Nephron progenitor cell (in vitro differentiated cells): ENCODE data around the gene TRIM27.
"Not testable (repeated sequence)": the region's sequence is repeated elsewhere in the genome, so short reads cannot be mapped to it uniquely, and the experiment has no call there.

Experiments
- DNase-seq: peaks from one replicate; pipeline ENCODE4 v3.0.0; 2021
- H3K27ac Mint-ChIP-seq: 2 replicates; pipeline ENCODE4 v1.8.0; 2021; ENCODE audit warnings: mild to moderate bottlenecking, moderate library complexity, mixed read lengths
- H3K27me3 Mint-ChIP-seq: 2 replicates; pipeline ENCODE4 v1.8.0; 2021; ENCODE audit warnings: mild to moderate bottlenecking, low read depth, mixed read lengths; ENCODE audit not compliant: poor library complexity
- H3K36me3 Mint-ChIP-seq: 2 replicates; pipeline ENCODE4 v1.8.0; 2021; ENCODE audit warnings: low read depth, mixed read lengths
- H3K4me1 Mint-ChIP-seq: 2 replicates; pipeline ENCODE4 v1.8.0; 2021; ENCODE audit warnings: mixed read lengths
- H3K4me3 Mint-ChIP-seq: 2 replicates; pipeline ENCODE4 v1.8.0; 2021; ENCODE audit warnings: mild to moderate bottlenecking, moderate library complexity, mixed read lengths
- H3K9me3 Mint-ChIP-seq: 2 replicates; pipeline ENCODE4 v1.8.0; 2021; ENCODE audit warnings: mild to moderate bottlenecking, moderate library complexity, mixed read lengths
- CTCF ChIP-seq: fragments of 200-600 bp; sonication (generic); IDR thresholded peaks from 2 replicates; pipeline ENCODE4 v1.5.0; 2021; ENCODE audit warnings: antibody characterized with exemption

Gene TRIM27

GRCh38 chr6:28923318-28924102 lies at the start of gene TRIM27:
Gene TRIM27, minus strand, starts transcription at chr6:28923985. Its CDS starts 353 bp downstream, at chr6:28923632.
- Mint-ChIP-seq H3K9me3 (no peaks in the 10 kb centered on the region), H3K27me3 (no peaks in the 10 kb centered on the region), H3K36me3 (peaks cover 37% of the 10 kb centered on the region), H3K4me3 (peak within 1 kb of the TSS; percentile 93), H3K27ac (peak within 1 kb of the TSS; percentile 88), H3K4me1 (peaks cover 55% of the 10 kb centered on the region)
- peak; percentile 89 for DNase-seq
- TF ChIP-seq CTCF, result no peak

- not testable (repeated sequence) for H3K4me3 Mint-ChIP-seq, H3K27me3 Mint-ChIP-seq, H3K27ac Mint-ChIP-seq, DNase-seq
- Mint-ChIP-seq H3K9me3 (peaks cover 53% of the 10 kb centered on the region), H3K36me3 (peaks cover 43% of the 10 kb centered on the region), H3K4me1 (peaks cover 22% of the 10 kb centered on the region)
Measured at GRCh38 chr6:28970056-28970455, 46.3 kb upstream of the TRIM27 start.

GRCh38 chr6:28969129-28969528 lies 45.3 kb upstream of the TRIM27 start:
- no peak for TF ChIP-seq CTCF
- Mint-ChIP-seq H3K27me3 (peaks cover 8% of the 10 kb centered on the region), H3K36me3 (peaks cover 48% of the 10 kb centered on the region), H3K9me3 (peaks cover 57% of the 10 kb centered on the region), H3K4me3 (no peak overlapping the region), H3K4me1 (peaks cover 13% of the 10 kb centered on the region), H3K27ac (no peak overlapping the region)
- no peak for DNase-seq

GRCh38 chr6:28968476-28968875 lies 44.7 kb upstream of the TRIM27 start:
- no peak for DNase-seq
- peaks cover 8% of the 10 kb centered on the region for H3K27me3 Mint-ChIP-seq
- no peak overlapping the region for H3K4me3 Mint-ChIP-seq
- no peak for TF ChIP-seq CTCF
- peaks cover 8% of the 10 kb centered on the region for H3K4me1 Mint-ChIP-seq
- no peak overlapping the region for H3K27ac Mint-ChIP-seq
- peaks cover 49% of the 10 kb centered on the region for H3K36me3 Mint-ChIP-seq
- H3K9me3 Mint-ChIP-seq, result peaks cover 61% of the 10 kb centered on the region

DNA sequence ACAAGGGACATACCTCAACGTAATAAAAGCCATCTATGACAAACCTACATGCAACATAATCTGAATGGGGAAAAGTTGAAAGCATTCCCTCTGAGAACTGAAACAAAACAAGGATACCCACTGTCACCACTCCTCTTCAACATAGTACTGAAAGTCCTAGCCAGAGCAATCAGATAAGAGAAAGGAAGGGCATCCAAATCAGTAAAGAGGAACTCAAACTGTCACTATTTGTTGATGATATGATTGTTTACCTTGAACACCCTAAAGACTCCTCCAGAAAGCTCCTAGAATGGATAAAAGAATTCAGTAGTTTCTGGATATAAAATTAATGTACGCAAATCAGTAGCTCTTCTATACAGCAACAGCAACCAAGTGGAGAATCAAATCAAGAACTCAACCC lies 41.9 kb upstream of the TRIM27 start:
- peaks cover 86% of the 10 kb centered on the region for H3K9me3 Mint-ChIP-seq
- H3K4me3 Mint-ChIP-seq, result no peak overlapping the region
- H3K27me3 Mint-ChIP-seq, result peaks cover 18% of the 10 kb centered on the region
- DNase-seq, result no peak
- H3K27ac Mint-ChIP-seq, result no peak overlapping the region
- peaks cover 6% of the 10 kb centered on the region for H3K4me1 Mint-ChIP-seq
- no peak for TF ChIP-seq CTCF
- H3K36me3 Mint-ChIP-seq, result peaks cover 61% of the 10 kb centered on the region

DNA sequence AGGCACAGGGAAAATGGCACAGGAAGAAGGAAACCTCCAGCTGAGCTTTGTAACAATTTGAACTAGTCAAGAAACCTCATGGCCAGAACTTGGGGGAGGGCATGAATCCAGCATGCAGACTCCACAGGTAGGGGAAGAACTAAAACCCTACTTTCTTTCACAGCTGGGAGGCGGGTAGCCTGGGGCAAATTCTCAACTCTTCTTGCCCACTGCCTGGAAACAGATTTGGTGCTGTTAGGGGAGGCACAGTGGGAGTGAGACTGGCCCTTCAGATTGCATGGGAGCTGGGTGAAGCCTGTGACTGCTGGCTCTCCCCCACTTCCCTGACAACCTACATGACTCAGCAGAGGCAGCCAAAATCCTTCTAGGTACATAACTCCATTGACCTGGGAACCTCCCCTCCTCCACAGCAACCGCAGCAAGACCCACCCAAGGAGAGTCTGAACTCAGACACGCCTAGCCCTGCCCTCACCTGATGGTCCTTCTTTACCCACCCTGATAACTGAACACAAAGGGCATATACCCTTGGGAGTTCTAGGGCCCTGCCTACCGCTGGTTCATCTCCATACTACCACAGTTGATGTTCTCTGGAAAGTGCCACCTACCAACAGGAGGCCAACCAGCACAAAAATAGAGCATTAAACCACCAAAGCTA lies 37.2 kb upstream of the TRIM27 start:
- DNase-seq, result no peak

DNA sequence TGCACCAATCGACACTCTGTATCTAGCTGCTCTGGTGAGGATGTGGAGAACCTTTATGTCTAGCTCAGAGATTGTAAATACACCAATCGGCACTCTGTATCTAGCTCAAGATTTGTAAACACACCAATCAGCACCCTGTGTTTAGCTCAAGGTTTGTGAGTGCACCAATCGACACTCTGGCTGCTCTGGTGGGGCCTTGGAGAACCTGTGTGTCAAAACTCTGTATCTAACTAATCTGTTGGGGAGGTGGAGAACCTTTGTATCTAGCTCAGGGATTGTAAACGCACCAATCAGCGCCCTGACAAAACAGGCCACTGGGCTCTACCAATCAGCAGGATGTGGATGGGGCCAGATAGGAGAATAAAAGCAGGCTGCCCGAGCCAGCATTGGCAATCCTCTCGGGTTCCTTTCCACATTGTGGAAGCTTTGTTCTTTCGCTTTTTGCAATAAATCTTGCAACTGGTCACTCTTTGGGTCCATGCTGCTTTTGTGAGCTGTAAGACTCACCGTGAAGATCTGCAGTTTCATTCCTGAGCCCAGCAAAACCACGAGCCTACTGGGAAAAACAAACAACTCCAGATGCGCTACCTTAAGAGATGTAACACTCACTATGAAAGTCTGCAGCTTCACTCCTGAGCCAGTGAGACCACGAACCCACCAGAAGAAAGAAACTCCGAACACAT lies 34.9 kb upstream of the TRIM27 start:
- H3K9me3 Mint-ChIP-seq, result peaks cover 51% of the 10 kb centered on the region
- peaks cover 31% of the 10 kb centered on the region for H3K36me3 Mint-ChIP-seq
- H3K4me3 Mint-ChIP-seq, DNase-seq: not testable (repeated sequence)
- H3K4me1 Mint-ChIP-seq, result peaks cover 23% of the 10 kb centered on the region
- H3K27me3 Mint-ChIP-seq, result peaks cover 15% of the 10 kb centered on the region
- H3K27ac Mint-ChIP-seq, result peak overlapping the region; percentile 81

More for the DNA sequence above, 37.2 kb upstream of the TRIM27 start:
- H3K9me3 Mint-ChIP-seq, result peaks cover 68% of the 10 kb centered on the region
- no peak overlapping the region for H3K27ac Mint-ChIP-seq
- H3K27me3 Mint-ChIP-seq, result peaks cover 15% of the 10 kb centered on the region
- peaks cover 16% of the 10 kb centered on the region for H3K4me1 Mint-ChIP-seq
- H3K4me3 Mint-ChIP-seq, result no peak overlapping the region
- TF ChIP-seq CTCF, result no peak
- peaks cover 49% of the 10 kb centered on the region for H3K36me3 Mint-ChIP-seq

GRCh38 chr6:28957795-28958314 lies 34.1 kb upstream of the TRIM27 start:
- peaks cover 31% of the 10 kb centered on the region for H3K36me3 Mint-ChIP-seq
- H3K4me3 Mint-ChIP-seq, H3K27ac Mint-ChIP-seq, DNase-seq: not testable (repeated sequence)
- peaks cover 42% of the 10 kb centered on the region for H3K9me3 Mint-ChIP-seq
- H3K27me3 Mint-ChIP-seq, result peaks cover 19% of the 10 kb centered on the region
- H3K4me1 Mint-ChIP-seq, result peaks cover 28% of the 10 kb centered on the region
